Measurements from ENCODE around the gene SNX5.
"Not testable (repeated sequence)": the region's sequence is repeated elsewhere in the genome, so short reads cannot be mapped to it uniquely, and the experiment has no call there.

Gene SNX5

DNA sequence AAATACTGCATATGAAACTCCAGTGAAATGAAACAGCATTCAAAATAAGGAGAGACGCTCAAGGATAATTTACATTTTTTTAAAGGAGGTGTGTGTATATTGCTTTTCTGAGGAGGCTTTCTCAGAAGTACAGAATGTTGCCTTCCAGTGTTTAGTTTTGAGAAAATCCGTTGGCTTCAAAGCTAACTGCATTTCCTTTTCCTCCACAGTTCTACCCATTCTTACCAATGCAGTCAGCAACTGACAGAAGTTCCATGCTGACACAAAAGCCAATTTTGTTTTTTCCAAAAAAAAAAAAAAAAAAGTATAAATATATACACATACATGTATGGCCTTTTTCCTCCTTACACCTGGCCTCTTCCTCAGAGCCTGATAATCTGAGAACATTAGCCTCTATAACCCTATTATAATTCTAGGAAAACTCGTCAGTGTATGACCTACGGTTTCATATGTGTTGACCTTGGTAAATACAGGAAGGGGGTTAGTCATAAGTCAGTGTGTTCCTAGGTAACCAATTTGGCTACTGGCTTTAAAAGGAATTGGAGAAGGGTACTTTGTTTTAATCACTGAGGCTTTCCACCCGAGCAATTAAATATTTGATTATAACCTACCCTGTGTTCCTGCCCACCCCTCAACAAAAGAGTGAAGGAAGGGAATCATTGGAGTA lies 24.4 kb upstream of the SNX5 start:
- no peak for DNase-seq

GRCh38 chr20:17992224-17992637 lies 23.6 kb upstream of the SNX5 start:
- DNase-seq: no peak

DNA sequence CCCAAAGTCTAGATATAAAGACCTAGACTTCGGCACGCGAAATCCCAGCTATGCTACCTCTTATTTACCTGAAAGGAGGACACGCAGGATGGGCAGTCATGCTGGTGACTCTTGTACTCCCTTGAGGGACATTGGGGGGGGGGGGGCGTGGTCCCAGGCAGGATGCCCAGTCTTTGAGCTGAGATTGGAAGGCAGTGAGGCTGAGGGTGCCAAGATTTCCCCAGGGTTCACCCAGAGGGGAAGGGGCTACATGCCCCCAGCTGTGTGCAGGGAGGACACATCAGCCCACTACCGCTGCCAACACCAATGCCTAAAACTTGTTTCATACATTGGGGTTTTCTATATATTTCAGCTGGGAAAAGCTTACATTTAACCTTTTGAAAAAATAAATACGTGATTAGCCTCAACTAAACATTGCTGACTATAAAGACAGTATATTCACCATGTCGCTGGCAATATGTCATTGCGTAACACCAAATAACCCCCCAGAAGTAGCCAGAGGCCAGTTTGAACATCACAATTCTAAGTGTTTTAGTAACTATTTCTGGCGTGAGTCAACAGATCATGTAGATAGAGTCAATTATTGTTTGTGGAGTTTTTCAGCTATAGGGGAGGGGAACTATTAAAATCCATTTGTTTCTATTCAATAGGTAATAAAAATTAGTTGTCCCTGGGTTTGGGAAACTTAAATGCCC lies 21.8 kb upstream of the SNX5 start:
- DNase-seq: no peak

DNA sequence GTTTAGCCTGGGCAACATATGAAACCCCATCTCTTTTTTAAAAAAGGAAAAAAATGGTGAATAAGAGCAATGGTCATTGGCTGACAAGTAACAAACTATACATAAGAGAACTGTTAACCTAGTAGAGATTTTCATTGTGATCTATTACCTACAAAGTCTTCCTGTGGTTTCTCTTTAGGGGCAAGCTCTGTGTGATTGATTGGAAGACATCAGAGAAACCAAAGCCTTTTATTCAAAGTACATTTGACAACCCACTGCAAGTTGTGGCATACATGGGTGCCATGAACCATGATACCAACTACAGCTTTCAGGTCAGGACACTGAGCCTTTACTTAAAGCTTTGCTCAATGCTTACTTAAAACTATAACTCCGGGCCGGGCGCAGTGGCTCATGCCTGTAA lies 19.4 kb upstream of the SNX5 start:
- DNase-seq: no peak

DNA sequence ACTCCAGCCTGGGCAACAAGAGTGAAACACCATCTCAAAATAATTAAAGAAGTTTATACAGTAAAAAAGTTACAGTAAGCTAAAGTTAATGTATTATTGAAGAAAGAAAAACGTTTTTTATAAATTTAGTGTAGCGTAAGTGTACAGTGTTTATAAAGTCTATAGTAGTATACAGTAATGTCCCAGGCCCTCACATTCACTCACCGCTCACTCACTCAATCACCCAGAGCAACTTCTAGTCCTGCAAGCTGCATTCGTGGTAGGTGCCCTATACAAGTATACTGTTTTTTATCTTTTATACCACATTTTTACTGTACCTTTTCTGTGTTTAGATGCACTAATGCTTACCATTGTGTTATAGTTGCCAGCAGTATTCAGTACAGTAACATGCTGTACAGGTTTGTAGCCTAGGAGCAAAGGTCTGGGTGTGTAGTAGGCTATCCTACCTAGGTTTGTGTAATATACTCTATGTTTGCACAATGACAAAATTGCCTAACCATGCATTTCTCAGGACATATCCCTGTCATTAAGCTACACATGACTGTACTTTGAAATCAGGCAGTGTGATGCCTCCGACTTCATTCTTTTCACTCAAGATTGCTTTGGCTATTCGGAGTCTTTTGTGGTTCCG lies 16.9 kb upstream of the SNX5 start:
- no peak for DNase-seq

DNA sequence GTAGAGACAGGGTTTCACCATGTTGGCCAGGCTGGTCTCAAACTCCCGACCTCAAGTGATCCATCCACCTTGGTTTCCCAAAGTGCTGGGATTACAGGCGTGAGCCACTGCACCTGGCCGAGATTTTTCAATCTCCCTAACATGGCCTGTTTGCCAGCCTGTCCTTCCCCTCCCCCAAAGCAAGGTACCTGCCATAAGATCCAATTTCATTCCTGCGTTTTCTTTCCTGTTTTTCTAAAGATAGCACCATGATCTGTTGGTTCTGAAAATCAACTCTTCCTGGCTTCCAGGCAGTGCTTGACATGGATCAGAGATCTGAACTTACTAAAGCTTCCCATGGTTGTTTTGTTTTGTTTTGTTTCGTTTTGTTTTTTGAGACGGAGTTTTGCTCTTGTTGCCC lies 7.7 kb upstream of the SNX5 start:
- DNase-seq: no peak

DNA sequence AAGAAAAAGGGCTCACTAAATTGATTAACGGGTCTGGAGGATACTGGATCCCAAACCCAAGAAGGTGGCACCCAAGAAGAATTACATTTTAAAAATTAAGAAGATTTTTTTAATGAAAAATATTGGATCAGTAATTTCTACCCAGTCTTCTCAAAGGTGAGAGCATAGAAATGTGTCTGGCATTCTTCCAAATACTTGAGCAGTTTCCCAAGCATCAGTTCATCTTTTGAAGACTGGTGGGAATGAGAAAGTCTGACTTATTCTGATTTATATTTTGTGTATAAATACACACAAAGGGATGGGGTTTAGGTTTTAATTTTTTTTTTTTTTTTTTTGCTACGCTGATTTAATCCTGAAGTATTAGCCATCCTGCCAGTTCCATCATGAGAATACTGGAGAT lies 3.5 kb upstream of the SNX5 start:
- DNase-seq: no peak

DNA sequence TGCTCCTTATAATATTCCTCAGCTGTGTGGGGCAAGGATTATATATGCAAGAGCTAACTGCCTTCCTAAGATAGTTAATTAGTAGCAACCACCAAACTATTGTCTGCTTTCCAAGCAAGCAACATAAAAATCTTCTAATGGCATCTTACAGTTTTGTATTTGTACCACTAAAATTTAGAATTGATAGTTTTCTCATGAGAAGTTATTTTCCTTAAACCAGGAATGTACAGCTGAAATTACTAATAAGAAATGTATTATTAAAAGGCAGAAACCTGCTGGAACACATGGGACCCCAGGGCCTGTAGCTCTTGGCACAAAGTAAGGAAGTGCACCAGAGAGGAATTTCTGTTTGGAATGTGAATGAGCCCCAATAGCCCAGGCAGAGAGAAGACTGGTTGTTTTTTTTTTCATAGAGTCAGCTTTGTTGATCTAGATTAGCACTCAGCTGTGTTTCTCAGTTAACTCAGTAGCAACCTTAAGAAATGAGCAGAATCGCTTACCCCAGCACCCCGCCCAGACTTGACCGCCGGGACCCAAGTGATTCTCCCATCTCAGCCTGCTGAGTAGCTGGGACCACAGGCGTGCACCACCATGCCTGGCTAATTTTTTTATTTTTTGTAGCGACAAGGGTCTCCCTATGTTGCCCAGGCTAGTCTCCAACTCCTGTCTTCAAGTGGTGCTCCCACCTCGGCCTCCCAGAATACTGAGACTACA lies 2.9 kb upstream of the SNX5 start:
- no peak for DNase-seq

DNA sequence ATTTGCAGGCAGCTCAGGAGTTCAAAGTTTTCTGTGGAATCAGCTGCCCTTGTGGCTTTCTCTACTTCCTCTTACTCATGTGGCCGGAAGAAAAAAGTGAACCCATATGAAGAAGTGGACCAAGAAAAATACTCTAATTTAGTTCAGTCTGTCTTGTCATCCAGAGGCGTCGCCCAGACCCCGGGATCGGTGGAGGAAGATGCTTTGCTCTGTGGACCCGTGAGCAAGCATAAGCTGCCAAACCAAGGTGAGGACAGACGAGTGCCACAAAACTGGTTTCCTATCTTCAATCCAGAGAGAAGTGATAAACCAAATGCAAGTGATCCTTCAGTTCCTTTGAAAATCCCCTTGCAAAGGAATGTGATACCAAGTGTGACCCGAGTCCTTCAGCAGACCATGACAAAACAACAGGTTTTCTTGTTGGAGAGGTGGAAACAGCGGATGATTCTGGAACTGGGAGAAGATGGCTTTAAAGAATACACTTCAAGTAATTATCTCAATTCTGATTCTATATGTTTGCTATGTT lies 1.4 kb upstream of the SNX5 start:
- DNase-seq: no peak

DNA sequence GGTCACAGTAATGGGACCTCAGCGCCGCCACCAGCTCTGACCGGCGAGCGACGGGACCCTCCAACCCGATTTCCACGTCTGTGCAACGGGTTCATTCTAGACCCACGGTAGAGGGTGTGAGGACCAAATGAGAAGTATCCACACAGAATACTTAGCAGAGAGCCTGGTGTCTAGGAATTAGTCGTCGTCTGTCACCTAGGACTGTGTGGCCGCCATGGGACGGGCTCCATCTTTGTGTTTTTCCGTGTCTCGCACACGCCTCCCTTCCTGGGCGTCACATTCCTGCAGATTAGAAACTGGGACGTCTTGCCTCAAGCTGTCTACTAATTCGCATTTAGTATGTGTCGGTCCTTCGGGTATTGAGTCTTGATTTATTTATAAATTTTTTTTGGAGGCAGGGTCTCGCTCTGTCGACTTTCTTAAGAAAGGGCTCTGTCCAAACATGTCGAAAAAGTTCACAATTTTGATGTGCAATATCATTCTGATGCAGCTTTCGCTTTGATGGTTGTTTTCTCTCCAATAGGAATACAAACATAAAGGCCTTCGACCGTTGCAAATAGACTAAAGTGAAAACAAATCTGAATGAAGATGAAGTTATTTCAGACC lies 787 bp upstream of the SNX5 start:
- DNase-seq: no peak

DNA sequence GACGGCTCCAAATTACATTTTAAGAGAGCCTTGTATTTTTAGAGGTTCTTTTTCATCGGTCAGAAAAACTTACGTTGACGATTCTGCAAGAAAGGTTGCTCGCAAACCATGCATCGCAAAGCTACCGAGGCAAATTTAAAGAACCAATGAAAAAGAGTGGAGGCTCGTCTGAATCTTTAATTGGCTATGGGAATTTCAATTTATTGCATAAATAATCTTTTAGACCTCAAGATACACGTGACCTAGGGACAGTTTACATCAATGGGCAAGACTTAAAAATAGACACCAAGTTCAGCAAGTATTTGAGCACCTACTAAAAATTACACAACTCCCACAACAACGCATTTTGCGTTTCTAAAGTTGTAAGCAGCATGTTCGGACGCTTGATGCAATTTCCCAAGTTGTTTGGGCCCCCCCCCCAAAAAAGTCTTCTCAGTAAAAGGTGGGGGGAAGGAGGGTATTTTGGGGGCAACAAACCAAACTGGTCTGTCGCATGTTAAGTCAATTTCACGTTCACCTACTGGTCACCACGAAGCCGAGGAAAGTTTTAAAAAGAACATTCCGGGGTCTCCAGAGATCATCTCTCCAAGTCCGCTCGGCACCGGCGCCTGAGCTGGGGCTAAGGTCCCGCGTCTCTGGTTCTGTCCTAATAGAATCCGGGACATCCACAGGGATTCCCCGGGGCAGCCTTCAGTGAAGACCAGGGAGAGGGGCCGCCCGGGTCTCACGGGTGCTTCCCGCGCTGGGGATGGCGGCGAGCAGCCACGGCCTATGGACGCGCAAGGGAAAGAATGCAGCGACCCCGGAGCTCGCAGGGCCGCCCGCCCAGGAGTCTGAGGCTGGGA lies 851 bp downstream of the SNX5 start:
- no peak for DNase-seq

- no peak for DNase-seq
Measured at GRCh38 chr20:17966432-17967310, 1.9 kb downstream of the SNX5 start.

DNA sequence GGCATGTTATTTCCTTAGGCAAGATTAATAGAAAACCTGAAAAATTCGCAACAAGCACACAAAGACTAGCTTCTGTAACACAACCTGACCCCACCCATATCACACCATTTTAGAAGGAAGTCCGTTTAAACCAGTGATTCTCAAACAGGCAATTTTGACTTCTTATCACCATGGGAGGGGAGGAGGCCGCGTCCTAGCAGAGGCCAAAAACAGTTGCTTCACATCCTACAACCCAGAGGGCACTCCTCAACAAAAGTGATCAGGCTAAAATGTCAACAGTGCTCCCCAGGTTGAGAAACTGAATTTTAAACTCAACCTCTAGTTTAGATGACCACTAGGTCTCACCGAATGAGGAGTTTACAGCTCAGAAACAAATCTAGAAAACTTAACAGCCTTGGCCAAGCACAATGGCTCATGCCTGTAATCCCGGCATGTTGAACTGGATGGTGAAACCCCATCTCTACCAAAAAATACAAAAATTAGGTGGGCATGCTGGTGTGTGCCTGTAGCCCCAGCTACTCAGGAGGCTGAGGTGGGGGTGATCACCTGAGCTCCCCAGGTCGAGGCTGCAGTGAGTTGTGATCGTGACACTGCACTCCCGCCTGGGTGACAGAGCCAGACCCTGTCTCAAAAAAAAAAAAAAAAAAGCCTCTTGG lies 3.4 kb downstream of the SNX5 start:
- no peak for DNase-seq

DNA sequence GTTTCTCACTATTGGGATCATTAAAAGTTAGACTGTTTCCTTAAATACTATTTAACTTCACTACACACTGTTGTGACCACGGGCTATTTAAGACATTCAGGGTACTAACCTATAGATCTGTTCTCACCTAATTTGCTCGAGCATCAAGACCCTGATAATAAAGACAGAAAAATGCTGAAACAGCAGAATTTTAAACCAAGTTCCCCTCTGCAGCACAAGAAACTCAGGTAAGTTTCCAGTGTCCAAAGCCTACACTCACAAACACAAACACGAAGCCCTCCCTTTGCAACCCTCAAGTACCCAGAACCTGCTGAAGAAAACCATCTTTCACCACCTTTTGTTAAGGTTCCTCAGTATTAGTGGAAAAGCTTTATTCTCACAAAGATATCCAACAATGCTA lies 4.0 kb downstream of the SNX5 start:
- no peak for DNase-seq

DNA sequence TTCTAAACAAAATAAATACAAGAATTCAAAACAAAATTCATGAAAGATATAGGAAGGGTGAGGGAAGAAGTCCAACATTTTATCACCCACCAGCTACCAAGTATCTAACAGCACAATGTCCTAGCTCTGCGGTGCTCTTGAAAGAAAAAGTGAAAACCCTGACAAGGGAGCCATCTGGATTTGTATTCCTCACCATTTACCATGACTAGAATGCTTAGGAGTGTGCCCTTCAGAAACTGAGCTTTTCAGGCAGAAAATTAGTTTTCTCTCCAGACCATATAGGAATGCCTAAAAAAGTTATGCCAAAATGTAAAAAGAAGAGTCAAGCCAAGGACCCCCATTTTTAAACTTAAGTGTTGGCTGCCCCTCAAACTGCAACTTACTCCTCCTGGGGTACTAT lies 4.5 kb downstream of the SNX5 start:
- DNase-seq: no peak

- DNase-seq: no peak
Measured at GRCh38 chr20:17963114-17963897, 5.3 kb downstream of the SNX5 start.

GRCh38 chr20:17961587-17961940 lies 7.0 kb downstream of the SNX5 start:
- no peak for DNase-seq

DNA sequence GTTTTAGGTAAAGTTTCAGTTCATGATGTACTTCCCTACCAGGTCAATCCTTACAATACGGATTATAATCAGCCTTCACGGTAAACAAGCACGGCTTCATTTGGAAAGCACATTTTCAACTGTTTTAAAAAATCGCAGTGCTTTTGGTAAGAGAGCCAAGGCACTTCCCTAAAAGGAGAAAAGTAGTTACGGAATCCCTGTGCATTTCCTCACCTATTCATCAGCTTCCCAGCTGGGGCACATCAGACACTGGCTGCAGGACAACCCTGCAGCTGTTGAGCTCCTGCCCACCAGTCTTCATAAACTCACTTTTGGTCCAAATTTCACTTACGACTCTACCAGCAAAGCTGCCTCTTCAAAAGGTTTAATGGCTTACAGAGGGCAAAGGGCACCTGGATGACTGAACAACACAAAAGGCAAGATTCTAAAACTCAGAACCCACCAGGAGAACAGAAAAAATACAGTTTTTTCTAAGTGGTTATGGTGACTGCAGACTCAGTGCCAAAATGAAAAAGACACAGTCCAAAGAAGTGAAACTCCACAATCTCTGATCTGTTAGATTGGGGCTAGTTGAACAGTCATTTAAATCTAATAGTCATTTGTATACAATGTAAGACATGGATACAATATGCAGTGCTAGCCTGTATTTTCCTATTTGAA lies 7.5 kb downstream of the SNX5 start:
- DNase-seq: no peak

DNA sequence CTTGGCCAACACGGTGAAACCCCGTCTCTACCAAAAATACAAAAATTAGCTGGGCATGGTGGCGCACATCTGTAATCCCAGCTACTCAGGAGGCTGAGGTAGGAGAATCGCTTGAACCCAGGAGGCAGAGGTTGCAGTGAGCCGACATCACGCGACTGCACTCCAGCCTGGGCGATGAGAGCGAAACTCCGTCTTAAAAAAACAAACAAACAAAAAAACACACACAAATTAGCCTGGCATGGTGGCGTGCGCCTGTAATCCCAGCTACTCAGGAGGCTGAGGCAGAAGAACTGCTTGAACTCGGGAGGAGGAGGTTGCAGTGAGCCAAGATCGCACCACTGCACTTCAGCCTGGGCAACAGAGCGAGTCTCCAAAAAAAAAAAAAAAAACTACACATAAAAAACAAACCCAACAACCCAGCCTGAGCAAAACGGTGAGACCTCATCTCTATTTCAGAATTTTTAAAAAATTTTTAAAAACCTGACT lies 8.2 kb downstream of the SNX5 start:
- not testable (repeated sequence) for DNase-seq

Data from DMS153 (cell line).